ENCODE measurements around the gene MTG2.
A peak's percentile ranks its signal among the peaks of the same experiment; 100 is the strongest.

Gene MTG2

GRCh38 chr20:62206388-62206775 is 23.6 kb downstream of the MTG2 start:
- no peak for DNase-seq

GRCh38 chr20:62208061-62208794 is 25.4 kb downstream of the MTG2 start:
- no peak for DNase-seq

DNA sequence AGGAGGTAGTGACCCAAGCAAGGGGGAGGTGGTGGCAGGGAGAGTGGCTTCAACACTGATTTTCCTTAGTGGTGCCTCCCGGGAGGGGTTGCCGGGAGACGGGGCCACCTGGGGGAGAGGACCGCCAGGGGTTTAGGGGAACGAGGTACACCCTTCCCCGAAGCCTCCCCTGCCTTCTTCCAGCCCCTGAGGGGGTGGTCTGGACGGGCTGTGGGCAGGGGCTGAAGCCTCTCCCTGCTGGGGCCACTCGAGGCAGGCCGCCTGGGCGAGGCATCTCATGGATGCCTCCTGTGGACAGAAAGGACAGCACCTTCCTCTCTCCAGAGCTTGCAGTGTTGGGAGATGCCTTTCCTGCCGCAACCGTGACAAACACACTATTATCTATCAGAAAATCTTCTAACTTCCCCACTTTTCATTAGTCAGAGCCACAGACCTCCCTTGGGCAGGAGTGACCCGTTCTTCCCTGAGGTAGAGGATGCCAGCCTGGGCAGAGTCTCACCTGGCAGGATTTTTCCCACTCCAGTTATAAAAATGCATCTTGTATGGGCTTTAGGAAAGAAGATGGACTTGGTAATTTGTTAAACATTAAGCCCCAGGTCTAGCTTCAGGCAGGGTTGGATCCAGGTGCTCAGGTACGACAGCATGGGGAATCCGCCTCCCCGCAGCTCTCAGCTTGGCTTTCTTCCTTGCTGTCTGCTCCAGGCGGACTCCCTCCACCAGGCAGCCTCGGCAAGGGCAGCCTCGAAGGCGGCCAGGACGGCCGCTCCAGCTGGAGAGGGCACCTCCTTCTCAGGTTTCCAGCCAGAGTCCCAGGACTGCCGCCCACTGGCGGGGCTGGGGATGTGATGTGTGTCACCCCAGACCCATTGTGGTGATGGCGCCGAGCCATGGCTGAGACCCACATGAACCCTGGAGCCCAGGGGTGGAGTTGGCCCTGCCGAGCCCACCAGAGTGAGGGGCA is 26.2 kb downstream of the MTG2 start:
- DNase-seq: peak in 1 of 2 experiments; percentile 46

DNA sequence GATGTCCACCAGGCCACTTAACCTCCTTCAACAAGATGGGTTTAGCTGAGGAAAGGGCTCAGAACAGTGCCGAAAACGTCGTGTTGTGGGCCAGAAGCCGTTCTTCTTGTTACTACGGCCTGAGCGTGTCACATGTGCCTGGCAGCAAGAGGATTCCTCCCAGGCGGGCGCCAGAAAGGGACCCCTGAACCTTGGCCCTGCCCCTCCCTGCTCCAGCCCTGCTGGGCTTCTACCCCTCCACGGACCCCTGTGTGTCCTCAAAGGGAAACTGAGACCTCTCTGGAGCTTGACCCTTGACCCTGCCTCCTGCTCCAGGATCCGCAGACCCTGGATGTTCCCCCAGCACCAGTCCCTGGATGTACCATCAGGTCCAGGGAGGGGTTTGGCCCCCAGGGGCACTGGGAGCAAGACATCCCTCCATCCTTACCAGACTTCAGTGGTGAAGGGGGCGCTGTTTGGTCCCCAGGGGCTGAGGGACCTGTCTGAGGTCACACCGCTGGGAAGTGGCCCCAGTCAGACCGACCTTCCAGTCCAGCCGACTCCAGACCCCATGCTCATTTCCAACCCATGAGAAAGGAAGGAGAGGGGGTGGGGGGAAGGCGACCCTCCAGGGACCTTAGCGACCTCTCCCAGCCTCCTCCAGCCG is 27.1 kb downstream of the MTG2 start:
- DNase-seq: no peak

GRCh38 chr20:62210496-62210855 is 27.6 kb downstream of the MTG2 start:
- DNase-seq: no peak

- DNase-seq: no peak
These were observed 28.4 kb downstream of the MTG2 start for GRCh38 chr20:62211216-62211615.

GRCh38 chr20:62211769-62212288 is 29.0 kb downstream of the MTG2 start:
- no peak for DNase-seq

DNA sequence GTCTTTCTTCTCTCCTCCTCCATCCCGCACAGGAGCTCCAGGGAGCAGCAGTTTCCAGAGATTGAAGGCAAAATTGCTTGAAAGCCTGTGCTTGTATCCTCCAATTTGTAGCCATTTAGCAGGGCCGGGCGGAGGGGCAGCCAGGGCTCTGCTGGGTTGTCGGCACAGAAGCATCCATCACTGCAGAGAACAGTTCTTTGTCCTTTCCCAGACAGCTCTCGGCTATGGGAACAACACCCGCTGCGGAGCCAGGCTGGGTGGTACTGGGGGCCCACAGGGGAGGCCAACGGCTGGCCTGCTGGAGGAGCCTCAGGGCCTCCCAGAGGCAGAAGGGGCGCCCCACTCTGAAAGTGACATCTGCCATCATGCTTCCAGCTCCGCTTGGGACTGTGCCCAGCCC is 29.5 kb downstream of the MTG2 start:
- no peak for DNase-seq

DNA sequence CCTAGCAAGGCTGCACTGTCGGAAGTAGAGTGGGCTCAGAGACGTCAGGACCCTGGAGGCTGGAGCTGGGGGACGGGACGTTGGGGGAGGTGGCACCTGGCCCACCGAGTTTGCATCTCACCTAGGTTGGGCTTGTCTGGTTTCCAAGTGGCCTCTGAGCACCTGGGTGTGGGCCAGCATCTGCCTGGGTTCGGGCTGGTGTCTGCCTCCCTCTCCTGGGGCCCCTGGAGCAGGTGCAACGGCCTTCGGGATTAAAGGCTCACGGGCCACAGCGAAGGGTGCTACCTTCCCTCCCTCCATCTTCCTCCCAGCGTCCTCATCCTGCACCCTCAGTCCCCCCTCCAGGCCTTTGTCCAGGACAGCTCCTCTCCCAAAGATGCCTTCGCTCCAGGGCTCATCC is 31.2 kb downstream of the MTG2 start:
- no peak for DNase-seq

DNA sequence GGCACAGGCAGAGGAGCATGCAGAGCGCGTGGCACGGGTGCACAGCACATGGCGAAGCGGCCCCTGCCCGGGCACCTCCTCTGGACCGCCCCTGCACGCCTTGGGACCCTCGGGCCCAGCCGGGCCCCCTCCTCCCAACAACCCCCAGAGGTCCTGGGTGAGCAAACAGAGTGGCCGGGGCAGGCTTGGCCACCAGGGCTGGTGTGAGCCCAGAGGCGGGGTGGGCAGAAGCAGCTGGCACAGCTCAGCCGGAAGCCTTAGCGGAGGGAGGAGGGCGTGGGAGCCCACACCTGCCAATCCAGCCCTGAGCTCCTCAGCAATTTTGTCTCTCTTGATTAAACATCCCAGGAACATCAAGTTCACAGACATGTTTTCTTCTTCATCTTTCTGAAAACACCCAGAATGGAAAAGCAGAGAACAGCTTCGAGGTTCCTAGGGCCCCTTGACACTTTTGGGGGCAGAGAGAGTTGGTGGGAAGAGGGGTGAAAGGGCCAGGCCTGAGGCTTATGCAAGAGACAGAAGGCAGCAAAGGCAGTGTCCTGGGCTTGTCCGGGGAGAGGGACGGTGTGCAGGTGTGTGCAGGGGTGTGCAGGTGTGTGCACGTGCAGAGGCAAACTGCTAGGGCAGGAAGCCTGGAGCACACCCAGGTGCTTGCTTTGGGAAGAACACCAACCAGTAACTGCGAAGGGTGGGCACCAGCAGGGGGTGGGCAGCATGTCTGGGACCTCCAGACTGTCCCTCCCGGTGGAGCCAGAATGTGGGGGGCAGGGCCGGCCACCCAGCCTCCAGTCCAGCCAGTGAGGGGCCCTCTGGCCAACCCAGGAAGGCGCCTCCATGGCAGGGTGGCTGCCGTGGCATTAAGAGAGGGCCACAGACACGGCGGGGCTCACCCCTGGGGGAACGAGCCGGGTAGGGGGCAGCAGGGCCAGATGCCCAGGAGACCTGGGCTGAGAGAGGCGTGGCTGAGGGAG is 32.5 kb downstream of the MTG2 start:
- no peak for DNase-seq

GRCh38 chr20:62215991-62216635 is 33.3 kb downstream of the MTG2 start:
- DNase-seq: no peak

- no peak for DNase-seq
These were observed 34.1 kb downstream of the MTG2 start for GRCh38 chr20:62216636-62217566.

DNA sequence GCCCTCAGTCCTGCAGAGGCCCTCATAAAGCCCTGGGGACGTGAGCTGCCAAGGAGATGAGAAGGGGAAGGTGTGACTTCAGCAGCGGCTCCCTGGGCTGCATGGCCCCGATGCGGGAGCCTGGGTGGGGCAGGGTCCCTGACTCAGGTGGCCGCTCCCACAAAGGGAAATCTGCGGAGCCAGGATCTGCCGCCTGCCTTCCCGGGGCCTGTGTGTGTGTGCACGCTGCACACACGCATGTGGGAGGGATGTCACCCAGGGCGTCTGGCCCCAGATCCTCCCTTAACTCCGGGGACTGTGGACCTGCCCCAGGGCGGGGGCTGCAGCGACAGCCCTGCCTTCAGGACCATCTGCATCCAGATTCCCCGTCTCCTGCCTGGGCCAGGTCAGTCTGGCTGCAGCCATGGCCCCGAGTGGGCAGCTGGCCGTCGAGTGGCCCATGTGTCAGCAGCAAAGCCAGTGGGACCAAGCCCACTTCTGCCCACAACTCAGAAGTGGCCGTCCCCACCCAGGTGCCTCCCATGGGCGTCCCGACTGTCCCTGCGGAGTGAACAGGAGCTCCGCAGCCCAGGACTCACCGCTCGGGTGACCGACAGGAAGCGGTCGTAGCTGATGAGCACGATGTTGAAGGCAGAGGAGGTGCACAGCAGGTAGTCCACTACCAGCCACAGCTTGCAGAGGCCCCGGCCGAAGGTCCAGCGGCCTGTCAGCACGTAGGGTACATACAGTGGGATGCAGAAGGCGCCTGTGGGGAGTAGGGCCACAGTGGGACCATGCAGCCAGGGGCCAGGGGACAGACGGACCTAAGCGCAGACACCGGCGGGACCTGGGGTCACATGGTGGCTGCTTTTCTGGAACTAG is 35.3 kb downstream of the MTG2 start:
- DNase-seq: no peak

DNA sequence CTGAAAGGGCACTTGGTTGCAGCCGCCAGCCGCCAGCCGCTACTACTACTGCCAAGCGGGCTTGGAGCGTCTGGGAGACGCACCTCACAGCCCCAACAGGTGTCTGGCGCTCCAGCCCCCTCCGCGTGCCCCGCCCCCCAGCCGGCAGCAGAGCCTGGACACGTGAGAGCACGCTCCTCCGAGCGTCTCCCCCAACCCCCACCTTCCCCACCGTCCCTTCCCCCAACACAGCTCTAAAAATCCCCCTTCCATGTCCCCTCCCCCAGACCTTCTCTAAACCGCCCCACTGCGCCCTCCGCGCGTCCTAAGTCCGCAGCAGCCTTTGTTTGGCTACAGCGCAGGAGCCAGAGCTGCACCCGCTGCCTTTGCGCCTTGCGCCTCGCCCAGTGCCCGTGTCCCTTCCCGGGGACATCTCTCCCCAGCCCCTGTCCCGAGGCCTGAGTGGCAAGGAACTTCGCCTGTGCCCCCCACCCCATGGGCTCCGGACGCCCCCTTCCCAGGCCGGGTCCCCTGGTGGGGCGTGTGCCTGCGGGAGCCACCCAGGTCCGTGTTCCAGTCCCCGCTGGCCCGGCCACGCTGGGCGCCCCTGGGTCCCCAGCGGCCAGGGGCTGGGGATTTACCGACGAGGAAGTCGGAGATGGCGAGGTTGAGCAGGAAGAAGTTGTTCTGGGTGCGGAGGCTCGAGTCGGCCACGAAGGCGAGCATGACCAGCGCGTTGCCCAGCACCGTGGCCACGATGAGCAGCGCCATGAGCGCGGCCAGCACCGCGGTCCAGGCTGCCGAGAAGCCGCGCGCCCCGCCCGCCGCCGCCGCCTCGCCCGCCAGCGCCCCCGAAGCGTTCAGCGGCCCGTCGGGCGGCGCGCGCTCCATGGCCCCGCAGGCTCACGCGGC is 36.5 kb downstream of the MTG2 start:
- DNase-seq: peak in 1 of 2 experiments; percentile 49

- peak in 1 of 2 experiments; percentile 36 for DNase-seq
These were observed 37.3 kb downstream of the MTG2 start, which contains the start of gene HRH3 for GRCh38 chr20:62219992-62220665. TSS of gene HRH3 (minus strand) at chr20:62220278. CDS start at chr20:62219970, 308 bp downstream.

- DNase-seq: no peak
These were observed 38.1 kb downstream of the MTG2 start for GRCh38 chr20:62220666-62221568.
